GM12878 (cell line): ENCODE measurements around the gene LMO2. TPM values are rescaled to one million over a fixed set of nuclear protein-coding genes. Genes with fewer than 3 reads are reported as not detected.

Source experiments
- ATAC-seq: fragments of 200-7000 bp; cut with Tn5 transposase; 3 replicates; pipeline ENCODE4 v1.9.1; 2020; ENCODE audit warnings: mild to moderate bottlenecking, moderate library complexity
- BruUV-seq: library from RNA; stranded (reverse); fragments of 400-500 nt; replicated peaks from 2 replicates; lab custom pipeline; 2021; lab: Mats Ljungman, UMichigan
- CTCF ChIA-PET: fragments of 300-600 bp; sonication (Branson Sonifier 250); formaldehyde crosslinking; extraction: SDS; loops from one replicate; lab custom pipeline; 2021; ENCODE audit warnings: inconsistent platforms; lab: Yijun Ruan, JAX
- POLR2A ChIA-PET: fragments of 350-600 bp; formaldehyde crosslinking; extraction: SDS; loops from one replicate; lab custom pipeline; 2021; ENCODE audit warnings: inconsistent platforms; lab: Charles Lee
- RAD21 ChIA-PET: fragments of 300-600 bp; sonication (Branson Sonifier 250); formaldehyde crosslinking; loops from one replicate; lab custom pipeline; 2023; ENCODE audit warnings: antibody characterized with exemption; ENCODE audit not compliant: unreplicated experiment; lab: Charles Lee
- SMC1A ChIA-PET: fragments of 300-600 bp; sonication (Branson Sonifier 250); formaldehyde crosslinking; loops from one replicate; lab custom pipeline; 2023; ENCODE audit not compliant: unreplicated experiment, uncharacterized antibody; lab: Charles Lee
- DNase-seq: peaks from one replicate; pipeline ENCODE4 v3.0.0-alpha.2; 2011; ENCODE audit warnings: low read depth, low spot score
- FAIRE-seq: peaks from 3 replicates; lab custom pipeline; 2011; peaks lifted over from hg19 to GRCh38; lab: Jason Lieb, UNC
- H2AFZ ChIP-seq: 2 replicates; pipeline ENCODE4 v1.6.0; 2011; ENCODE audit warnings: low read depth, low read length, control low read depth; ENCODE audit not compliant: control insufficient read depth
- H3K27ac ChIP-seq: 2 replicates; pipeline ENCODE4 v1.5.1; 2011; ENCODE audit warnings: control low read depth; ENCODE audit not compliant: control insufficient read depth, insufficient read depth
- H3K27me3 ChIP-seq, 2 experiments: replicated peaks in 1 of 2; 2 replicates each; pipeline versions ENCODE4 v1.6.0 to v1.6.1; 2011; ENCODE audit warnings: low read length in 1 of 2; ENCODE audit not compliant: control insufficient read depth in 2 of 2, insufficient read depth in 2 of 2
- H3K36me3 ChIP-seq, 2 experiments: 2 replicates each; pipeline ENCODE4 v1.5.1; 2011; ENCODE audit warnings: low read length in 1 of 2; ENCODE audit not compliant: control insufficient read depth in 2 of 2, insufficient read depth in 2 of 2
- H3K4me1 ChIP-seq: 2 replicates; pipeline ENCODE4 v1.6.1; 2011; ENCODE audit warnings: mild to moderate bottlenecking, low read length, moderate library complexity, mixed read lengths; ENCODE audit not compliant: control insufficient read depth, insufficient read depth
- H3K4me2 ChIP-seq: 2 replicates; pipeline ENCODE4 v1.6.0; 2011; ENCODE audit warnings: control low read depth; ENCODE audit not compliant: control insufficient read depth, insufficient read depth
- H3K4me3 ChIP-seq: fragments of 200-600 bp; sonication (generic); 2 replicates; pipeline ENCODE4 v1.5.1; 2016
- H3K79me2 ChIP-seq: 2 replicates; pipeline ENCODE4 v1.6.0; 2011; ENCODE audit warnings: low read length; ENCODE audit not compliant: control insufficient read depth, insufficient read depth
- H3K9ac ChIP-seq: 2 replicates; pipeline ENCODE4 v1.8.0; 2011; ENCODE audit warnings: low read length, control low read depth, mixed read lengths; ENCODE audit not compliant: control insufficient read depth, insufficient read depth
- H3K9me3 ChIP-seq: replicated peaks from 3 replicates; pipeline ENCODE4 v1.5.1; 2011; ENCODE audit warnings: mild to moderate bottlenecking, low read length; ENCODE audit not compliant: control insufficient read depth, insufficient read depth
- H4K20me1 ChIP-seq: 2 replicates; pipeline ENCODE4 v1.6.0; 2011; ENCODE audit not compliant: control insufficient read depth, insufficient read depth
- ATF7 ChIP-seq: fragments of 450-650 bp; IDR thresholded peaks from 2 replicates; pipeline ENCODE4 v1.6.1; 2016; ENCODE audit warnings: low read depth, mild to moderate bottlenecking
- CBFB ChIP-seq: IDR thresholded peaks from 2 replicates; pipeline ENCODE4 v1.6.1; 2016; ENCODE audit warnings: antibody characterized with exemption, low read depth
- CEBPZ ChIP-seq: fragments of 150-350 bp; IDR thresholded peaks from 2 replicates; pipeline ENCODE4 v1.6.1; 2016; ENCODE audit warnings: low read depth, low read length
- DPF2 ChIP-seq: fragments of 450-650 bp; IDR thresholded peaks from 2 replicates; pipeline ENCODE4 v1.6.1; 2017; ENCODE audit warnings: mild to moderate bottlenecking
- EZH2 ChIP-seq: IDR thresholded peaks from 2 replicates; pipeline ENCODE4 v1.6.1; 2012; ENCODE audit warnings: low read depth, mild to moderate bottlenecking, control low read depth, inconsistent platforms, low read length, borderline replicate concordance; ENCODE audit not compliant: control insufficient read depth
- GABPA ChIP-seq: IDR thresholded peaks from 2 replicates; pipeline ENCODE4 v1.6.1; 2014; ENCODE audit warnings: antibody characterized with exemption, low read depth, mild to moderate bottlenecking, inconsistent platforms
- POLR2A ChIP-seq: IDR thresholded peaks from 2 replicates; pipeline ENCODE4 v1.6.1; 2011; ENCODE audit warnings: low read depth, mild to moderate bottlenecking, low read length
- POLR2AphosphoS5 ChIP-seq: IDR thresholded peaks from 2 replicates; pipeline ENCODE4 v1.6.1; 2011; ENCODE audit warnings: mild to moderate bottlenecking, low read length, inconsistent platforms
- RCOR1 ChIP-seq: conservative IDR thresholded peaks from 2 replicates; pipeline ENCODE4 v1.6.1; 2012; ENCODE audit warnings: low read depth, low read length, improper control_type of control experiment
- RFX5 ChIP-seq: IDR thresholded peaks from 2 replicates; pipeline ENCODE4 v1.6.1; 2011; ENCODE audit warnings: low read depth, low read length, improper control_type of control experiment
- SMAD5 ChIP-seq: IDR thresholded peaks from 2 replicates; pipeline ENCODE4 v1.6.1; 2016; ENCODE audit warnings: antibody characterized with exemption, low read depth
- SMC3 ChIP-seq: IDR thresholded peaks from 2 replicates; pipeline ENCODE4 v1.6.1; 2011; ENCODE audit warnings: low read length, improper control_type of control experiment, borderline replicate concordance
- WGBS: methylation state at CpG from one replicate; pipeline ENCODE4 v1.1.6; 2016; ENCODE audit warnings: low lambda C conversion rate; ENCODE audit not compliant: insufficient replicate concordance, insufficient coverage; ENCODE audit errors: missing lambda C conversion rate; 5-methylcytosine and 5-hydroxymethylcytosine counted together
- in situ Hi-C: fragments of 300-500 bp; cut with MboI; formaldehyde crosslinking; loops from 9 replicates; pipeline ENCODE4 v1.14.3; 2018; ENCODE audit warnings: mixed read lengths
- intact Hi-C: fragments of 100-400 bp; cut with micrococcal nuclease; formaldehyde crosslinking; loops from one replicate; pipeline ENCODE4 v1.14.2; 2022; ENCODE audit not compliant: unreplicated experiment
- polyA plus RNA-seq, 11 experiments: library from polyadenylated mRNA; depleted of rRNA in 4 of 11; unstranded in 6 of 11; stranded (reverse) in 5 of 11; fragments of >200 nt; fragmentation: Nextera tagmentation in 4 of 11; fragmentation: Illumina TruSeq in 1 of 11; extraction: Ambion mirVana in 4 of 11; extraction: Trizol in 1 of 11; gene quantifications; 1 replicate in 1 of 11; 2 replicates in 10 of 11; pipeline versions ENCODE4 v1.2.1 to v1.2.3, GENCODE V29; 2011 to 2016; ENCODE audit warnings: inconsistent platforms in 2 of 11, missing spikeins in 2 of 11, low read depth in 1 of 11
- total RNA-seq, 4 experiments: library from RNA; depleted of rRNA in 3 of 4; stranded (reverse); fragments of >200 nt in 3 of 4; fragmentation: Illumina TruSeq in 1 of 4; extraction: Trizol in 1 of 4; gene quantifications; 2 replicates each; pipeline versions ENCODE4 v1.2.1 to v1.2.3, GENCODE V29; 2013 to 2021

The LMO2 gene
- total and polyA plus RNA-seq, 10 of the 15 experiments (the other 5 are each of a cell fraction or from before 2014, with no cell fraction given): 0.29 to 1.9 (median 1.1) TPM; not detected in 1

- ChIA-PET SMC1A (no interaction called here), POLR2A (no interaction called here), RAD21 (no interaction called here), CTCF (no interaction called here)
- TF ChIP-seq GABPA: no peak
- no peak for TF ChIP-seq RCOR1
- TF ChIP-seq SMAD5: no peak
- no peak for TF ChIP-seq SMC3
- no peak for TF ChIP-seq RFX5
- no peak for TF ChIP-seq CBFB
- no peak for TF ChIP-seq POLR2AphosphoS5
- TF ChIP-seq DPF2: no peak
- intact Hi-C loops (no loop called here), in situ Hi-C loops (no loop called here)
- FAIRE-seq (no peak), ATAC-seq (no peak), DNase-seq (no peak)
- BruUV-seq: no TSS peak
- Histone ChIP-seq H3K36me3 (no peaks in the 10 kb centered on the region), H3K9ac (no peak overlapping the region), H2AFZ (no peak overlapping the region), H3K27ac (no peak overlapping the region), H3K27me3 (no peaks in the 10 kb centered on the region), H3K4me2 (no peak overlapping the region), H3K9me3 (no peaks in the 10 kb centered on the region), H3K79me2 (no peaks in the 10 kb centered on the region), H4K20me1 (no peaks in the 10 kb centered on the region), H3K4me1 (peaks cover 6% of the 10 kb centered on the region; the same call in 1 of the 2 replicates), H3K4me3 (no peak overlapping the region)
- 89% methylated on average over 5 of the region's 5 CpGs for WGBS
Observed at GRCh38 chr11:33884035-33884434, 7.8 kb downstream of the LMO2 start.

GRCh38 chr11:33881651-33882503 lies 10.0 kb downstream of the LMO2 start:
- POLR2A ChIA-PET: no interaction called here
- H4K20me1 ChIP-seq: no peaks in the 10 kb centered on the region
- RAD21 ChIA-PET: no interaction called here
- H3K79me2 ChIP-seq: no peaks in the 10 kb centered on the region
- WGBS: 91% methylated on average over 10 of the region's 11 CpGs
- in situ Hi-C loops: no loop called here
- H3K4me2 ChIP-seq: no peak overlapping the region
- no peaks in the 10 kb centered on the region for H3K27me3 ChIP-seq
- H3K36me3 ChIP-seq: no peaks in the 10 kb centered on the region
- ATAC-seq: no peak
- no peak overlapping the region for H3K9ac ChIP-seq
- FAIRE-seq: no peak
- peaks cover 6% of the 10 kb centered on the region; the same call in 1 of the 2 replicates for H3K4me1 ChIP-seq
- no TSS peak for BruUV-seq
- SMC1A ChIA-PET: interaction anchor here (1.0 to 1.5 kb wide), 2 partner anchors 11 to 39 kb away, joined by 5 to 6 read pairs; no protein-coding TSS in a partner anchor
- H3K9me3 ChIP-seq: no peaks in the 10 kb centered on the region
- no peak for DNase-seq
- H3K4me3 ChIP-seq: no peak overlapping the region
- intact Hi-C loops: no loop called here
- CTCF ChIA-PET: interaction anchor here (0.6 to 3.4 kb wide), 2 partner anchors 106 to 211 kb away, joined by 4 to 10 read pairs; no protein-coding TSS in a partner anchor
- no peak overlapping the region for H3K27ac ChIP-seq
- H2AFZ ChIP-seq: no peak overlapping the region
- TF ChIP-seq POLR2A: no peak
- TF ChIP-seq EZH2: no peak
- TF ChIP-seq ATF7: no peak
- TF ChIP-seq CEBPZ: no peak
